Glutamatergic neuron (in vitro differentiated cells): ENCODE measurements around the gene IL3RA. TPM values are rescaled to one million over a fixed set of nuclear protein-coding genes. Genes with fewer than 3 reads are reported as not detected.
"Not testable (repeated sequence)": the region's sequence is repeated elsewhere in the genome, so short reads cannot be mapped to it uniquely, and the experiment has no call there.

Experiments used
- DNase-seq: peaks from one replicate; pipeline ENCODE4 v3.0.0; 2022
- H3K27ac Mint-ChIP-seq: one replicate; pipeline ENCODE4 v1.8.0; 2020; ENCODE audit warnings: mild to moderate bottlenecking, mixed read lengths, inconsistent platforms; ENCODE audit not compliant: unreplicated experiment
- H3K27me3 Mint-ChIP-seq: one replicate; pipeline ENCODE4 v1.8.0; 2020; ENCODE audit warnings: mild to moderate bottlenecking, moderate library complexity, mixed read lengths, inconsistent platforms; ENCODE audit not compliant: unreplicated experiment
- H3K36me3 Mint-ChIP-seq: one replicate; pipeline ENCODE4 v1.8.0; 2020; ENCODE audit warnings: mild to moderate bottlenecking, mixed read lengths, inconsistent platforms; ENCODE audit not compliant: unreplicated experiment
- H3K4me1 Mint-ChIP-seq: one replicate; pipeline ENCODE4 v1.8.0; 2020; ENCODE audit warnings: mild to moderate bottlenecking, low read depth, mixed read lengths, inconsistent platforms; ENCODE audit not compliant: unreplicated experiment
- H3K4me3 Mint-ChIP-seq: one replicate; pipeline ENCODE4 v1.8.0; 2020; ENCODE audit warnings: mild to moderate bottlenecking, mixed read lengths, inconsistent platforms; ENCODE audit not compliant: unreplicated experiment
- H3K9me3 Mint-ChIP-seq: one replicate; pipeline ENCODE4 v1.8.0; 2020; ENCODE audit warnings: mild to moderate bottlenecking, moderate library complexity, mixed read lengths, inconsistent platforms; ENCODE audit not compliant: unreplicated experiment
- total RNA-seq: library from RNA; stranded (reverse); fragmentation: NEBNext Ultra II Directional; extraction: Animal tissue kit (Norgen Biotek cat#: 25700); gene quantifications from one replicate; pipeline ENCODE4 v1.2.1, GENCODE V29; 2021; ENCODE audit not compliant: unreplicated experiment
- TF ChIP-seq, protein P1 (sequence below): fragments of 200-600 bp; sonication (generic); IDR thresholded peaks from one replicate; pipeline ENCODE4 v1.5.0; 2021; ENCODE audit not compliant: partially characterized antibody, unreplicated experiment

IL3RA gene
- total RNA-seq, 1 donor from 2014 or later = not detected

DNA sequence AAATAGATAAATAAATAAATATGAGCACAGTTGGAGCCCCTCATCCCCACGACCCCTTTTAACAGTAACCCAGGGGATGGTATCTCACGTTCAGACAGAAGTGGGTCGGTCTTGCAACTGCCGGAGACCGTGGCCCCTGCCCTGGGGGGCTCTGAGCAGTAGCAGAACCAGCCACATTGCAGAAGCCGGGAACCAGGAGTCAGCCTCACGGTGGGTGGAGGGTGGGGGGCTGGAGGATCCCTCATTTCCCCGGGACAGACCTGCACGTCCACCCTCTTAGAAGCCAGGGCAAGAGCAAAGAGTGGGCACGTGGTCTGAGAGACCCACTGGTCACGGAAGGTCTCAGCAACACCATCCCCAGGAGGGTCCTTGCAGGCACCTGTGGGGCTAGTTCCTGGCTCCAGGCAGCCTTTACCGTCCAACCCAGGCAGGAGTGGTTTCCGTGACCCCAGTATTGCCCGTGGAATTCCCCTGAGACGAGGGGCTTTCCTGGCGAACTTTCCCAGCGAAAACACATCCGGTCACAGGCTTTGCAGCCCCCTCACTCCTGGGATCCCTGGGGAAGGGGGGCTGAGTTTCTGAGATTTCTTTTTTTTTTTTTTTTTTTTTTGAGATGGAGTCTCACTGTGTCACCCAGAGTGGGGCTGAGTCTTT is 8.8 kb upstream of the IL3RA start:
- H3K9me3 Mint-ChIP-seq = peaks cover 3% of the 10 kb centered on the region
- no peaks in the 10 kb centered on the region for H3K36me3 Mint-ChIP-seq
- H3K4me3 Mint-ChIP-seq = no peak overlapping the region
- H3K27me3 Mint-ChIP-seq = peaks cover 7% of the 10 kb centered on the region
- H3K4me1 Mint-ChIP-seq = no peaks in the 10 kb centered on the region
- TF ChIP-seq, protein P1, sequence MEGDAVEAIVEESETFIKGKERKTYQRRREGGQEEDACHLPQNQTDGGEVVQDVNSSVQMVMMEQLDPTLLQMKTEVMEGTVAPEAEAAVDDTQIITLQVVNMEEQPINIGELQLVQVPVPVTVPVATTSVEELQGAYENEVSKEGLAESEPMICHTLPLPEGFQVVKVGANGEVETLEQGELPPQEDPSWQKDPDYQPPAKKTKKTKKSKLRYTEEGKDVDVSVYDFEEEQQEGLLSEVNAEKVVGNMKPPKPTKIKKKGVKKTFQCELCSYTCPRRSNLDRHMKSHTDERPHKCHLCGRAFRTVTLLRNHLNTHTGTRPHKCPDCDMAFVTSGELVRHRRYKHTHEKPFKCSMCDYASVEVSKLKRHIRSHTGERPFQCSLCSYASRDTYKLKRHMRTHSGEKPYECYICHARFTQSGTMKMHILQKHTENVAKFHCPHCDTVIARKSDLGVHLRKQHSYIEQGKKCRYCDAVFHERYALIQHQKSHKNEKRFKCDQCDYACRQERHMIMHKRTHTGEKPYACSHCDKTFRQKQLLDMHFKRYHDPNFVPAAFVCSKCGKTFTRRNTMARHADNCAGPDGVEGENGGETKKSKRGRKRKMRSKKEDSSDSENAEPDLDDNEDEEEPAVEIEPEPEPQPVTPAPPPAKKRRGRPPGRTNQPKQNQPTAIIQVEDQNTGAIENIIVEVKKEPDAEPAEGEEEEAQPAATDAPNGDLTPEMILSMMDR = no peak
- no peak overlapping the region for H3K27ac Mint-ChIP-seq
- DNase-seq = no peak

DNA sequence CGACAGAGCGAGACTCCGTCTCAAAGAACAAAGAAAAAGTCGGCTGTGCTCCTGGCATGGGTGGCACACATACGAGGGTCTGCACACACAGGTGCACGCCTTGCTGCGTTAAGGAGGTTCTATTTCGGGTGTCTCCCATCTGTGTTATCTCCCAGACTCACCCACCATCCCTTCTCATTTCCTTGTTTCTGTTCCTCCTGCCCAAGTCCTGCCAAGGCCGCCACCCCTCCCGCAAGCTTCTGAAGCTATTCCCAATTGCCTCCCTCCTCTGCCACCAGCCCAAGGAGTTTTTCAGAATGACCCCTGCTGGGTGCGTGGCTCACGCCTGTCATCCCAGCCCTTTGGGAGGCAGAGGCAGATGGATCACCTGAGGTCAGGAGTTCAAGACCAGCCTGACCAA is 6.0 kb upstream of the IL3RA start:
- Mint-ChIP-seq H3K9me3 (peaks cover 3% of the 10 kb centered on the region), H3K36me3 (no peaks in the 10 kb centered on the region), H3K4me3 (no peak overlapping the region), H3K4me1 (no peaks in the 10 kb centered on the region), H3K27me3 (peaks cover 6% of the 10 kb centered on the region), H3K27ac (no peak overlapping the region)
- TF ChIP-seq, protein P1 = no peak
- DNase-seq = no peak

DNA sequence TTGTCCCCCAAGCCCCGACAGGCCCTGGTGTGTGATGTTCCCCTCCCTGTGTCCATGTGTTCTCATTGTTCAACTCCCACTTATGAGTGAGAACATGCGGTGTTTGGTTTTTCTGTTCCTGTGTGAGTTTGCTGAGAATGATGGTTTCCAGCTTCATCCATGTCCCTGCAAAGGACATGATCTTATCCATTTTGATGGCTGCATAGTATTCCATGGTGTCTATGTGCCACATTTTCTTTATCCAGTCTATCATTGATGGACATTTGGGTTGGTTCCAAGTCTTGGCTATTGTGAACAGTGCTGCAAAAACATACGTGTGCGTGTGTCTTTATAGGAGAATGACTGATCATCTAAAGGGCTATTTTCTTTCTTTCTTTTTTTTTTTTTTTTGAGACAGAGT is 4.2 kb upstream of the IL3RA start:
- DNase-seq, H3K9me3 Mint-ChIP-seq, H3K27me3 Mint-ChIP-seq, H3K36me3 Mint-ChIP-seq, H3K4me1 Mint-ChIP-seq, H3K4me3 Mint-ChIP-seq: not testable (repeated sequence)
- H3K27ac Mint-ChIP-seq = peak overlapping the region; percentile 26

DNA sequence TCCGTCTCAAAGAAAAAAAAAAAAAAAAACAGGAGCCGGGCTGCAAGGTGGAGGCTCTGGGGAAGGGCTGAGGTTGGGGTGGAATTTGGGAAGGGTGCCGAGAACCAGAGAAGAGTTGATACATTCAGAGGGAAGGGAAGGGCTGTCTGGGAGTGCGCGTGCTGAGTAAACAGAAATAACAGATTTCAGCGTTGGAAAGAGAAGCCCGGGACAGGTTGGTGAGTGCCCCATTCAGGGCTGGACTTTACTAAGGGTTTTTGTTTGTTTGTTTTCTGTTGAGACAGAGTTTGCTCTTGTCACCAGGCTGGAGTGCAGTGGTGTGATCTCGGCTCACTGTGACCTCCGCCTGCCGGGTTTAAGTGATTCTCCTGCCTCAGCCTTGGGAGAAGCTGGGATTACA is 1.7 kb upstream of the IL3RA start:
- H3K36me3 Mint-ChIP-seq = no peaks in the 10 kb centered on the region
- H3K27me3 Mint-ChIP-seq = peaks cover 6% of the 10 kb centered on the region
- H3K9me3 Mint-ChIP-seq = peaks cover 10% of the 10 kb centered on the region
- DNase-seq = no peak
- TF ChIP-seq, protein P1 = no peak
- H3K27ac Mint-ChIP-seq = no peak overlapping the region
- H3K4me1 Mint-ChIP-seq = no peaks in the 10 kb centered on the region
- H3K4me3 Mint-ChIP-seq = no peak overlapping the region

DNA sequence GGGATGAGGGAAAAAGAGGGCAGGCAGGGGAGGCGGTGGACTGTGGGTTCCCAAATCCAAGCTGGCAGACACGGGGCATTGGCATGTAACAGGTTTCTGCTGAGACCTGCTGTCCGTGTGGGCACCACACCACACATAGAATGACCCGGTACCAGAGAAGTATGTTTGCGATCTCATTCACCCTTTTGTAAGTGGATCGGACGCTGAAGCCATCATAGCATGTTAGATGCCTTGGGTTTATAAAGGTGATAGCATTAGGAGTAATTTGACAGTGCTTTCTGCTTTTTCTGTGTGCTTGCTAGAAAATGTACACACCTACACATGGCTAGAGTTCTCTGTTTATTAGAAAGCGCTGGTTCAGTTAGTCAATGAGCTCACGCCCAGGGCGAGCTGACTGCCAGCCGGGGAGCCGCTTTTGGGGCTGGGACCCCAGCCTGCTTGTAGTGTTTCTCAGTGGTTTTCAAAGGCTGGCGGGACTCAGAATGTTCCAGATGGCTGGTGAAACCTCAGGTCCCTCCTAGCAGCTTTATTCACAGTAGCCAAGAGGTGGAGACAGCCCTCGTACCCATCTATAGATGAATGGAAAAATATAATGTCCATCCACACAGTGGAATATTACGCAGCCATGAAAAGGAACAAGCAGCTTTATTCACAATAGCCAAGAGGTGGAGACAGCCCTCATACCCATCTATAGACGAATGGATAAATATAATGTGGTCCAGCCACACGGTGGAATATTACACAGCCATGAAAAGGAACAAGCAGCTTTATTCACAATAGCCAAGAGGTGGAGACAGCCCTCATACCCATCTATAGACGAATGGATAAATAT is 579 bp downstream of the IL3RA start:
- no peak overlapping the region for H3K27ac Mint-ChIP-seq

More for the DNA sequence above, 579 bp downstream of the IL3RA start:
- Mint-ChIP-seq H3K4me1 (no peaks in the 10 kb centered on the region), H3K36me3 (no peaks in the 10 kb centered on the region), H3K9me3 (peaks cover 13% of the 10 kb centered on the region), H3K27me3 (peaks cover 6% of the 10 kb centered on the region), H3K4me3 (no peak overlapping the region)
- DNase-seq = no peak
- TF ChIP-seq, protein P1 = no peak
